ENCODE data around the gene PPIL6. TPM values are rescaled to one million over a fixed set of nuclear protein-coding genes. Genes with fewer than 3 reads are reported as not detected.
A peak's percentile ranks its signal among the peaks of the same experiment; 100 is the strongest.

Gene PPIL6
- polyA plus RNA-seq, 1 of the 3 experiments (the other 2 are of a cell fraction), result 1.1 TPM

DNA sequence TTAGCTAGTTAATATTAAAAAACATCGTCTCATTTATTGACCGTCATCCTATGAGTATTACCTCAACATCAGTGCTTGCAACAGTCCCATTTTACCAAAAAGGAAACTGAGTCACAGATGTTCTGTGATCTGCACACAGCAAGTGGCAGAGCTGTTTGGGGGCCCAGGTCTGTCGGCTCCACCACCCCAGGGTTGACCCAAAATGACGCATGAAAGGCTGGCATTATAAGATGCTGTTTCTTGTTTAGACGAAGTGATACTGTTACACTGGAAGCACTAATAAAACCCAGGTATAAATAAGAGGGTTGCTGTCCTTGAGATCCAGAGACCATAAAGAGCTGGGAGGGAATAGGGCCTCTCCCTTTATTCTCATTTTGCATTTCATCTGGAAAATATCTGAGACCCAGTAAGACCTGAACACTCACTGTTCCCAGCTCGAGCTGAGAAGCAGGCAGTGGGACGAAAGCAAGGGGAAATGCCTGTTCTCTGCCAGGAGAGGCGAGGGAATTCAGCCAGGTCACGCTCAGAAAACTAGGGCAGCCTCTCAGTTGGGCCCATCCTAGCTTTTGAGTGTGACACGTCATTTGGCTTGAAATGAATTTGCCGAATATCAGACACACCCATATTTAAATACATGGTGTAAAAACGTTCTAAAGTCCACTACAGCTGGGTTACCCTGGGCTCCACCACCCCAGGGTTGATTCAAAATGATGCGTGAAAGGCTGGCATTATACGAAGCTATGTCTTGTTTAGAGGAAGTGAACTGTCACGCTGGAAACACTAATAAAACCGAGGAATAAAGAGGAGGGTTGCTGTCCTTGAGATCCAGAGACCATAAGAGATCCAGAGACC is 16.5 kb upstream of the PPIL6 start:
- Histone ChIP-seq H3F3A (replicated peaks; ENCODE audit: insufficient read depth) (peaks cover 15% of the 10 kb centered on the region), H3K27me3 (ENCODE audit: insufficient read depth) (no peaks in the 10 kb centered on the region), H3K9me2 (no peaks in the 10 kb centered on the region), H3K9ac (no peak overlapping the region), H3K4me2 (peak overlapping the region; percentile 95), H3K4me3 (ENCODE audit: low read depth in 2 of 2, low read length in 1 of 2) (peak overlapping the region; percentile 80 to 97), H3K9me3 (no peaks in the 10 kb centered on the region), H3K27ac (ENCODE audit: low read depth in 2 of 2, low read length in 1 of 2) (no peak overlapping the region), H3K36me3 (replicated peaks in 1 of 2; ENCODE audit: control insufficient read depth in 1 of 2, insufficient read depth in 2 of 2, low read length in 1 of 2) (peaks cover 4 to 11% of the 10 kb centered on the region in 2 experiments), H4K20me1 (ENCODE audit: insufficient read depth) (no peaks in the 10 kb centered on the region), H2AFZ (ENCODE audit: low read depth) (peak overlapping the region; percentile 75; the same call in 1 of the 2 replicates), H3K79me2 (ENCODE audit: insufficient read depth) (peaks cover 31% of the 10 kb centered on the region; the same call in 1 of the 2 replicates), H3K4me1 (ENCODE audit: control insufficient read depth in 1 of 2, insufficient read depth in 2 of 2, low read depth in 1 of 2, low read length in 1 of 2) (peaks cover 0 to 25% of the 10 kb centered on the region in 2 experiments; a peak in 3 of 4 replicates)
- TF ChIP-seq FOSL2 (IDR thresholded peaks at IDR 0.05; ENCODE audit: borderline replicate concordance, low read depth) (no peak), JUND (IDR thresholded peaks at IDR 0.05) (no peak)
- WGBS (ENCODE audit: low lambda C conversion rate), result 93% methylated on average over 12 of the region's 16 CpGs
- ChIA-PET CTCF (interaction anchor here (0.9 to 5.9 kb wide), 5 partner anchors 12 to 269 kb away, joined by 3 to 47 read pairs (median 6); partner anchors contain the start of genes CD164, PPIL6 and SMPD2), POLR2A (interaction anchor here (4.6 kb wide), 1 partner anchor 15 kb away, joined by 43 read pairs; the partner anchor contains the start of genes PPIL6 and SMPD2)
- DNase-seq, result no peak

DNA sequence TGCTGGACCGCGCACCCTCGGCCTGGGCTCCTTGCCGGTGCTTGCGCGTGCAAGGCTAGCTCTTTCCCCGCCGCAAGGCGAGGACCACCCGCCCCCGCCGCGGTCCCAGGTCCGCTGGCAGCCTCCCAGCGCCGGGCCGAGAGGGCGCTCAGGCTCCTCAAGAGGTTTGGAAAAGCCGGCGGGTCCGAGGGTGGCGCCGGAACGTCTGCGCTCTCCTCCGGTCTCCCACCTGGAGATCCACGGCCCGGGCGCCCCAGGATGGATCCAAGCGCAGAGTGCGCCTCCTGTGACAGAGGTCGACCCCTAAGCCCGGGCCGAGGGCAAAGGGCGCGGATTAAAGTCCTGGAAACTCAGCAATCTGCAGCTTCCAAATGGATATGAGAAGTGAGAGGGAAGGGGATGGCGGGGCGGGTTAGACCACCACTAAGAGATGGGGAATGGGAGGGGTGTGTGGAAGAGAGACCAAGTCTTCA is 15.7 kb upstream of the PPIL6 start:
- H3K27ac ChIP-seq (ENCODE audit: low read depth in 2 of 2, low read length in 1 of 2), result peak overlapping the region; percentile 27 to 85
- peaks cover 10 to 14% of the 10 kb centered on the region in 2 experiments for H3K36me3 ChIP-seq (replicated peaks in 1 of 2; ENCODE audit: control insufficient read depth in 1 of 2, insufficient read depth in 2 of 2, low read length in 1 of 2)
- H3K79me2 ChIP-seq (ENCODE audit: insufficient read depth), result peaks cover 31% of the 10 kb centered on the region; the same call in 1 of the 2 replicates
- H2AFZ ChIP-seq (ENCODE audit: low read depth), result peak overlapping the region; percentile 75
- no peaks in the 10 kb centered on the region for H3K9me2 ChIP-seq
- H3K9ac ChIP-seq, result peak overlapping the region; percentile 92
- H4K20me1 ChIP-seq (ENCODE audit: insufficient read depth), result no peaks in the 10 kb centered on the region
- POLR2A ChIA-PET, result interaction anchor here (0.6 to 4.6 kb wide), 5 partner anchors 8 to 879 kb away, joined by 3 to 43 read pairs (median 3); partner anchors contain the start of genes CD164, PPIL6, SMPD2 and ZBTB24
- H3K4me2 ChIP-seq, result peak overlapping the region; percentile 95
- peaks cover 15% of the 10 kb centered on the region for H3F3A ChIP-seq (replicated peaks; ENCODE audit: insufficient read depth)
- 37% methylated on average over 8 of the region's 38 CpGs for WGBS (ENCODE audit: low lambda C conversion rate)
- CTCF ChIA-PET, result interaction anchor here (0.9 to 5.9 kb wide), 6 partner anchors 13 to 268 kb away, joined by 3 to 47 read pairs (median 6); partner anchors contain the start of genes CD164, PPIL6, SMPD2 and ZBTB24
- peak overlapping the region; percentile 80 to 97 for H3K4me3 ChIP-seq (ENCODE audit: low read depth in 2 of 2, low read length in 1 of 2)
- no peak for DNase-seq
- no peaks in the 10 kb centered on the region for H3K27me3 ChIP-seq (ENCODE audit: insufficient read depth)
- H3K4me1 ChIP-seq (ENCODE audit: control insufficient read depth in 1 of 2, insufficient read depth in 2 of 2, low read depth in 1 of 2, low read length in 1 of 2), result peaks cover 0 to 25% of the 10 kb centered on the region in 2 experiments; a peak in 3 of 4 replicates
- no peaks in the 10 kb centered on the region for H3K9me3 ChIP-seq
- TF ChIP-seq, protein P1, sequence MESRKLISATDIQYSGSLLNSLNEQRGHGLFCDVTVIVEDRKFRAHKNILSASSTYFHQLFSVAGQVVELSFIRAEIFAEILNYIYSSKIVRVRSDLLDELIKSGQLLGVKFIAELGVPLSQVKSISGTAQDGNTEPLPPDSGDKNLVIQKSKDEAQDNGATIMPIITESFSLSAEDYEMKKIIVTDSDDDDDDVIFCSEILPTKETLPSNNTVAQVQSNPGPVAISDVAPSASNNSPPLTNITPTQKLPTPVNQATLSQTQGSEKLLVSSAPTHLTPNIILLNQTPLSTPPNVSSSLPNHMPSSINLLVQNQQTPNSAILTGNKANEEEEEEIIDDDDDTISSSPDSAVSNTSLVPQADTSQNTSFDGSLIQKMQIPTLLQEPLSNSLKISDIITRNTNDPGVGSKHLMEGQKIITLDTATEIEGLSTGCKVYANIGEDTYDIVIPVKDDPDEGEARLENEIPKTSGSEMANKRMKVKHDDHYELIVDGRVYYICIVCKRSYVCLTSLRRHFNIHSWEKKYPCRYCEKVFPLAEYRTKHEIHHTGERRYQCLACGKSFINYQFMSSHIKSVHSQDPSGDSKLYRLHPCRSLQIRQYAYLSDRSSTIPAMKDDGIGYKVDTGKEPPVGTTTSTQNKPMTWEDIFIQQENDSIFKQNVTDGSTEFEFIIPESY (IDR thresholded peaks at IDR 0.05; ENCODE audit: borderline replicate concordance, low read depth), result no peak
- no peak for TF ChIP-seq TEAD4 (IDR thresholded peaks at IDR 0.05; ENCODE audit: borderline replicate concordance, insufficient read depth)
- no peak for TF ChIP-seq IRF3 (IDR thresholded peaks at IDR 0.05; ENCODE audit: low read depth, low read length)
- TF ChIP-seq PBX3 (IDR thresholded peaks at IDR 0.05), result no peak
- TF ChIP-seq, protein P2, sequence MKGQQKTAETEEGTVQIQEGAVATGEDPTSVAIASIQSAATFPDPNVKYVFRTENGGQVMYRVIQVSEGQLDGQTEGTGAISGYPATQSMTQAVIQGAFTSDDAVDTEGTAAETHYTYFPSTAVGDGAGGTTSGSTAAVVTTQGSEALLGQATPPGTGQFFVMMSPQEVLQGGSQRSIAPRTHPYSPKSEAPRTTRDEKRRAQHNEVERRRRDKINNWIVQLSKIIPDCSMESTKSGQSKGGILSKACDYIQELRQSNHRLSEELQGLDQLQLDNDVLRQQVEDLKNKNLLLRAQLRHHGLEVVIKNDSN (IDR thresholded peaks at IDR 0.05; ENCODE audit: borderline replicate concordance, low read depth), result no peak
- TF ChIP-seq FOXJ3 (CRISPR knock-in tag; IDR thresholded peaks at IDR 0.05), result no peak
- TF ChIP-seq JUND (IDR thresholded peaks at IDR 0.05), result no peak
- TF ChIP-seq NRF1 (IDR thresholded peaks at IDR 0.05; ENCODE audit: low read depth, low read length), result no peak
- no peak for TF ChIP-seq MXI1 (IDR thresholded peaks at IDR 0.05; ENCODE audit: low read depth, low read length)
- TF ChIP-seq FOXM1 (IDR thresholded peaks at IDR 0.05; ENCODE audit: low read depth), result no peak
- TF ChIP-seq SIN3A (IDR thresholded peaks at IDR 0.05; ENCODE audit: borderline replicate concordance, low read depth, low read length), result no peak
- no peak for TF ChIP-seq TAF1 (IDR thresholded peaks at IDR 0.05; ENCODE audit: borderline replicate concordance, low read depth, low read length)
- TF ChIP-seq, protein P3, sequence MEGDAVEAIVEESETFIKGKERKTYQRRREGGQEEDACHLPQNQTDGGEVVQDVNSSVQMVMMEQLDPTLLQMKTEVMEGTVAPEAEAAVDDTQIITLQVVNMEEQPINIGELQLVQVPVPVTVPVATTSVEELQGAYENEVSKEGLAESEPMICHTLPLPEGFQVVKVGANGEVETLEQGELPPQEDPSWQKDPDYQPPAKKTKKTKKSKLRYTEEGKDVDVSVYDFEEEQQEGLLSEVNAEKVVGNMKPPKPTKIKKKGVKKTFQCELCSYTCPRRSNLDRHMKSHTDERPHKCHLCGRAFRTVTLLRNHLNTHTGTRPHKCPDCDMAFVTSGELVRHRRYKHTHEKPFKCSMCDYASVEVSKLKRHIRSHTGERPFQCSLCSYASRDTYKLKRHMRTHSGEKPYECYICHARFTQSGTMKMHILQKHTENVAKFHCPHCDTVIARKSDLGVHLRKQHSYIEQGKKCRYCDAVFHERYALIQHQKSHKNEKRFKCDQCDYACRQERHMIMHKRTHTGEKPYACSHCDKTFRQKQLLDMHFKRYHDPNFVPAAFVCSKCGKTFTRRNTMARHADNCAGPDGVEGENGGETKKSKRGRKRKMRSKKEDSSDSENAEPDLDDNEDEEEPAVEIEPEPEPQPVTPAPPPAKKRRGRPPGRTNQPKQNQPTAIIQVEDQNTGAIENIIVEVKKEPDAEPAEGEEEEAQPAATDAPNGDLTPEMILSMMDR (IDR thresholded peaks at IDR 0.05), result no peak
- TF ChIP-seq SMC3 (IDR thresholded peaks at IDR 0.05; ENCODE audit: low read depth, low read length), result no peak
- no peak for TF ChIP-seq USF2 (IDR thresholded peaks at IDR 0.05; ENCODE audit: borderline replicate concordance, low read depth, low read length)
